Measurements from ENCODE around the gene AFF4. TPM values are rescaled to one million over a fixed set of nuclear protein-coding genes. Genes with fewer than 3 reads are reported as not detected.

Gene AFF4
- polyA plus RNA-seq, 3 donors from 2014 or later = 10.7 to 31.8 (median 11.7) TPM

- peak within 1 kb of the TSS; percentile 87 to 93 (median 90) for H3K4me3 Mint-ChIP-seq
- H3K27me3 Mint-ChIP-seq (ENCODE audit: low read depth in 3 of 3) = peaks cover 5 to 10% (median 8%) of the 10 kb centered on the region in 3 donors
- DNase-seq = peak; percentile 15 to 34 (median 17)
- peaks cover 0 to 3% (median 0%) of the 10 kb centered on the region in 3 donors for H3K36me3 Mint-ChIP-seq
- peaks cover 8 to 11% of the 10 kb centered on the region in 2 donors for H3K4me1 Mint-ChIP-seq
- H3K9me3 Mint-ChIP-seq = no peaks in the 10 kb centered on the region
- H3K27ac Mint-ChIP-seq = peak within 1 kb of the TSS in 3 of 6 donors; percentile 20 to 91 (median 62)
Measured at GRCh38 chr5:132830436-132831094, 132.9 kb downstream of the AFF4 start, which contains the start of gene SHROOM1. Gene SHROOM1, minus strand, starts transcription at chr5:132830647. Its CDS starts 4,507 bp downstream, at chr5:132826140.

- H3K27ac Mint-ChIP-seq = peak overlapping the region in 2 of 6 donors; percentile 62 to 91
- peak; percentile 57 to 66 (median 63) for DNase-seq
- H3K4me3 Mint-ChIP-seq = peak overlapping the region; percentile 87 to 93 (median 90)
Measured at GRCh38 chr5:132829742-132830435, 133.5 kb downstream of the AFF4 start.

GRCh38 chr5:132828846-132829494, 134.5 kb downstream of the AFF4 start:
- DNase-seq = no peak
- Mint-ChIP-seq H3K36me3 (peaks cover 0 to 3% (median 0%) of the 10 kb centered on the region in 3 donors), H3K4me1 (peaks cover 9 to 11% of the 10 kb centered on the region in 2 donors), H3K4me3 (peak overlapping the region; percentile 73 to 90 (median 87)), H3K9me3 (no peaks in the 10 kb centered on the region), H3K27me3 (ENCODE audit: low read depth in 3 of 3) (peaks cover 12 to 13% (median 12%) of the 10 kb centered on the region in 3 donors), H3K27ac (no peak overlapping the region)

More at GRCh38 chr5:132829742-132830435, 133.5 kb downstream of the AFF4 start:
- Mint-ChIP-seq H3K4me1 (peaks cover 8 to 11% of the 10 kb centered on the region in 2 donors), H3K27me3 (ENCODE audit: low read depth in 3 of 3) (peaks cover 7 to 10% (median 8%) of the 10 kb centered on the region in 3 donors), H3K9me3 (no peaks in the 10 kb centered on the region), H3K36me3 (peaks cover 0 to 3% (median 0%) of the 10 kb centered on the region in 3 donors)

GRCh38 chr5:132827943-132828673, 135.3 kb downstream of the AFF4 start:
- H3K4me1 Mint-ChIP-seq = peaks cover 10 to 11% of the 10 kb centered on the region in 2 donors
- H3K4me3 Mint-ChIP-seq = peak overlapping the region in 1 of 5 donors; percentile 47
- H3K9me3 Mint-ChIP-seq = no peaks in the 10 kb centered on the region
- no peak overlapping the region for H3K27ac Mint-ChIP-seq
- no peak for DNase-seq
- peaks cover 12 to 17% (median 12%) of the 10 kb centered on the region in 3 donors for H3K27me3 Mint-ChIP-seq (ENCODE audit: low read depth in 3 of 3)
- peaks cover 0 to 3% (median 0%) of the 10 kb centered on the region in 3 donors for H3K36me3 Mint-ChIP-seq

- peaks cover 10 to 11% of the 10 kb centered on the region in 2 donors for H3K4me1 Mint-ChIP-seq
- H3K27me3 Mint-ChIP-seq (ENCODE audit: low read depth in 3 of 3) = peaks cover 12 to 20% (median 14%) of the 10 kb centered on the region in 3 donors
- H3K4me3 Mint-ChIP-seq = peak overlapping the region in 3 of 5 donors; percentile 14 to 51 (median 30)
- no peak overlapping the region for H3K27ac Mint-ChIP-seq
- H3K9me3 Mint-ChIP-seq = no peaks in the 10 kb centered on the region
- H3K36me3 Mint-ChIP-seq = peaks cover 0 to 3% (median 0%) of the 10 kb centered on the region in 3 donors
- no peak for DNase-seq
Measured at GRCh38 chr5:132826424-132827082, 136.9 kb downstream of the AFF4 start.

- H3K4me3 Mint-ChIP-seq = no peak overlapping the region
- no peak overlapping the region for H3K27ac Mint-ChIP-seq
- peaks cover 0 to 3% (median 0%) of the 10 kb centered on the region in 3 donors for H3K36me3 Mint-ChIP-seq
- peaks cover 12 to 22% (median 13%) of the 10 kb centered on the region in 3 donors for H3K27me3 Mint-ChIP-seq (ENCODE audit: low read depth in 3 of 3)
- no peak for DNase-seq
- H3K4me1 Mint-ChIP-seq = peaks cover 10 to 11% of the 10 kb centered on the region in 2 donors
- no peaks in the 10 kb centered on the region for H3K9me3 Mint-ChIP-seq
Measured at GRCh38 chr5:132825834-132826391, 137.5 kb downstream of the AFF4 start.

Other genes starting within 250 kb of the AFF4 start
- gene KIF3A, start 226.1 kb downstream of the AFF4 start, polyA plus RNA-seq = 10 to 100 TPM in 1 of 3 donors, 1 to 10 TPM in 2; 7.4 to 13.5 (median 8.2) TPM
- 1 to 10 TPM in 1 of 3 donors, under 1 TPM in 1, not detected in 1; 0.13 to 1.3 TPM for gene CCNI2, start 216.2 kb downstream of the AFF4 start, polyA plus RNA-seq
- gene SEPTIN8, start 186.4 kb downstream of the AFF4 start, polyA plus RNA-seq = 1 to 10 TPM in 2 of 3 donors, under 1 TPM in 1; 0.79 to 1.3 (median 1.2) TPM
- not detected for gene SOWAHA, start 150.3 kb downstream of the AFF4 start, polyA plus RNA-seq
- gene SHROOM1, start 133.0 kb downstream of the AFF4 start, polyA plus RNA-seq = 1 to 10 TPM in 1 of 3 donors, not detected in 2; 1.4 TPM
- under 1 TPM in 1 of 3 donors, not detected in 2; 0.12 TPM for gene GDF9, start 97.2 kb downstream of the AFF4 start, polyA plus RNA-seq
- gene UQCRQ, start 97.0 kb downstream of the AFF4 start, polyA plus RNA-seq = 100 to 1,000 TPM; 554 to 923 (median 597) TPM
- 1 to 10 TPM in 1 of 3 donors, under 1 TPM in 2; 0.50 to 2.0 (median 0.54) TPM for gene LEAP2, start 90.0 kb downstream of the AFF4 start, polyA plus RNA-seq
- 10 to 100 TPM; 44.4 to 47.6 (median 44.5) TPM for gene ZCCHC10, start 62.9 kb upstream of the AFF4 start, polyA plus RNA-seq
- 10 to 100 TPM; 17.3 to 51.3 (median 32.3) TPM for gene HSPA4, start 88.4 kb upstream of the AFF4 start, polyA plus RNA-seq

All from immature natural killer cell (primary cell).